H7 (cell line): Measurements from ENCODE around the gene EXOC3. TPM values are rescaled to one million over a fixed set of nuclear protein-coding genes. Genes with fewer than 3 reads are reported as not detected.
"Not testable (repeated sequence)": the region's sequence is repeated elsewhere in the genome, so short reads cannot be mapped to it uniquely, and the experiment has no call there.

ENCODE experiments used
- DNase-seq: peaks from one replicate; pipeline ENCODE4 v3.0.0; 2012
- H3K27me3 ChIP-seq: 2 replicates; pipeline ENCODE4 v1.6.0; 2011; ENCODE audit warnings: mild to moderate bottlenecking, low read length; ENCODE audit not compliant: control insufficient read depth, insufficient read depth
- H3K36me3 ChIP-seq: replicated peaks from 2 replicates; pipeline ENCODE4 v1.5.1; 2011; ENCODE audit warnings: low read length; ENCODE audit not compliant: control insufficient read depth, insufficient read depth
- H3K4me3 ChIP-seq: 2 replicates; pipeline ENCODE4 v1.5.1; 2011; ENCODE audit warnings: low read depth, mild to moderate bottlenecking, control low read depth, low read length, moderate library complexity; ENCODE audit not compliant: insufficient read depth
- total RNA-seq: library from RNA; depleted of rRNA; stranded (reverse); fragments of >200 nt; shearing (Covaris generic); gene quantifications from 2 replicates; pipeline ENCODE4 v1.2.3, GENCODE V29; 2014

The EXOC3 gene
- total RNA-seq, 1 experiment from 2014 or later, result 24.1 TPM

DNA sequence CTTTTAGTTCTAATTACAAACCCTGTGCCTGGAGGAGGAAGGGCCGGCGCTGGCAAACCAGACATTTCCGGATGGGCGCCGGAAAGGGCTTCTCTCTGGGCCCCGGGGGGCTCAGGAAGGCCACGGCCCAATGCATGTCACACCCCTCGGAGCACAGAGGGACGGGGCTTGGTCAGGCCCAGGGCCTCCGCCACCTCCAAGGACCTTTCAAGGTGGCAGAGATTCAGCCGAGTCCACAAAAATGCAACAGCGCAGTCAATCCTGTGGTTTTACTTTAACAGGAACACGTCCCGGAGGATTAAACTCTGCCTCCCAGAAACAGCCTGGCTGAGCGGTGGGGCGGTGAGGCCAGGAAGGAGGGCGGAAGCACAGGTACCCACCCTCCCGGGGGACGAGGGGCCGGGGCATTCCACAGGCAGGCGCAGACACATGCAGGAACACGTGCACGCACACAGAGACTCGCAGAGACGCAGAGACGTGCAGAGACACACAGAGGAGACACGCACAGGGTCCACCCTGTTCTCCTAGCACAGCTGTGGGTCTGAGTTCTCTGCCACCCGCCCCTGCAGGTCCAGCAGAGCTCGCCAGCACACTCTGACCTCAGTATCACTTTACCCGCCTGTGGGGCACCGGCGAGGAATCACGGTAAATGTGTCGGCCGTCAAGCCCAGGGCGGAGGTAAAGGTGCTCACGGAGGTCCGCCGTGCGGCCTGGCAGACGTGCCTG, 58.3 kb downstream of the EXOC3 start:
- H3K4me3 ChIP-seq, result no peak overlapping the region
- DNase-seq, result no peak
- H3K36me3 ChIP-seq, result no peaks in the 10 kb centered on the region
- H3K27me3 ChIP-seq, result peaks cover under 1% of the 10 kb centered on the region; the same call in 1 of the 2 replicates

DNA sequence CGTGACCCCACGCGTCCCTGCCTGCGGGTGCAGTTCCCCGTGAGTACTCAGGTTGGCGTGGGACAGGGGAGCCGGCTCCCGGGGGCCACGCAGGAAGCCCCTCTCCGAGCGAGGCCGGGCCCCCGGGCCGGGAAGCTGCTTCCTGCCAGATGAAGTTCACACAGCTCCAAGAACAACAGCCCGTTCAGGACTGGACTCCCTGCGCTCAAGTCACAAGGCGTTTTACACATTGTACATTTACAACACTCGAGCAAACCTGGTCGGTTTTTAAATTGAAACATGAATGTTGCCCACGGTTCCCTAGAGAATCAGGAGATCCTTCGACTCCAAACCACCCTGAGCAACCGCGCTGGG, 58.8 kb downstream of the EXOC3 start:
- H3K27me3 ChIP-seq, result no peaks in the 10 kb centered on the region
- no peak overlapping the region for H3K4me3 ChIP-seq
- DNase-seq, result no peak

DNA sequence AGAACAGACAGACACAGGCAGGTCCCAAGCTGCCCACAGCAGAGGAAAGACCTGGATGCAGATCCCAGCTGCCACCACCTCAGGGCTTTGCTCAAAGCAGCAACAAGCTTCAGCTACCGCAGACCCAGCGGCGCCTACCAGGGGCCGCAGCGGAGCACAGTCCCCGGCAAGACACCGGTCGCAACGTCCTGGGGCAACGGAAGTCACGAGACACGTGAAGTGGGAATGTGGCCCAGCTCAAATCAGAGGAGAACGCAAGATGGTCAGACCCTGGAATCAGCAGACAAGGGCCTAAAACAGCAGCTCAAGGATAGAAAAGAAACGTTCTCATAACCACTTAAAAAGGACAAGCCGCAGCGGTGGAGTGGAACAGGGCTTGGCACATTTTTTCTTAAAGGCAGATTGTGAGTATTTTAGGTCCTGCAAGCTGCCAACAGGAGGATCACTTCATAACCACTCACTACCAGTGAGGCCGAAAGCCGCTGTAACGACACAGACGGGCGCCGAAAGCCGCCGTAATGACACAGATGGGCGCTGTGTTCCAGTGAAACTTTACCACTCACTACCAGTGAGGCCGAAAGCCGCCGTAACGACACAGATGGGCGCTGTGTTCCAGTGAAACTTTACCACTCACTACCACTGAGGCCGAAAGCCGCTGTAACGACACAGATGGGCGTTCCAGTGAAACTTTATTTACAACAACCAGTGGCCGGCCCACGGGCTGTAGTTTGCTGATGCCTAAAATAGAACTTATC, 59.5 kb downstream of the EXOC3 start:
- DNase-seq, result no peak

More for the DNA sequence above, 58.8 kb downstream of the EXOC3 start:
- H3K36me3 ChIP-seq, result no peaks in the 10 kb centered on the region

DNA sequence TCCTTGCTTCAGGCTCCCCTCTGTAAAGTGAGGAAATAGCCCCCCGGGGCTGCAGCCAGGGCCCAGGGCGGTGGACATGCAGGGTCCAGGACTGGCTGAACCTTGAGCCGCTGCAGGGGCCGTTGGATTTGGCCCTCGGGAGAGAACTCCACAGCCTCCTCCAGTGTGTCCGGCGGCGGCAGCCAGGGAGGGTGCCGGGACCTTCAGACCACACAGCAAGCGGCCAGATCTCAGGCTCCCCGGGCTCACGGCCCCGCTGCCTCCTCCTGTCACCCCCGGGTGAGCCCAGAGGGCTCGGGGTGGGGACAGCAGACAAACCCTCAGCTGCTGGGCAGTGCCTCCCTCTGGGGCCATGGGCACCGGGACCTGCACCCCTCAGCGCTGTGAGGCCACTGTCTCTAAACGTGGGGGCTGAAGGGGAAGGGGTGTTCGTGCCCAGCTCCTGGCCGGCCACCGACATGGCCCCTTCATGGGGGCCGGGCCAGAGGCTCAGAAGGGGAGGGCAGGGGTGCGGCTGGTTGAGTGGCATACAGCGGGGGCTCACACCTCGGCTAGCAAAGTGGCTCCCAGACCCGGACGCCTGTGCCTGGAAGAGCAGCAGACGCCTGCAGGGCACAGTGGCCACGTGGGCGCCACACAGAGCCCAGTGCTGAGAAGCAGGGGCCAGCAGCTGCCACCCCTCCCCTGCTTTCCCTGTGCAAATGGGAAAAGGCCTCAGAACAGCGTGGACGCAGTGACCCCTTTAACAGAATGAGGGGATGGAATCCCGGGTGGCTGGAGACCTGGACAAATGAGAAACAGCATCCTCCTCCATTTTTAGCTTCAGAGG, 61.6 kb downstream of the EXOC3 start:
- DNase-seq, result no peak
- Histone ChIP-seq H3K36me3 (no peaks in the 10 kb centered on the region), H3K4me3 (no peak overlapping the region), H3K27me3 (no peaks in the 10 kb centered on the region)

More for the DNA sequence above, 59.5 kb downstream of the EXOC3 start:
- Histone ChIP-seq H3K27me3 (no peaks in the 10 kb centered on the region), H3K36me3 (no peaks in the 10 kb centered on the region), H3K4me3 (no peak overlapping the region)

DNA sequence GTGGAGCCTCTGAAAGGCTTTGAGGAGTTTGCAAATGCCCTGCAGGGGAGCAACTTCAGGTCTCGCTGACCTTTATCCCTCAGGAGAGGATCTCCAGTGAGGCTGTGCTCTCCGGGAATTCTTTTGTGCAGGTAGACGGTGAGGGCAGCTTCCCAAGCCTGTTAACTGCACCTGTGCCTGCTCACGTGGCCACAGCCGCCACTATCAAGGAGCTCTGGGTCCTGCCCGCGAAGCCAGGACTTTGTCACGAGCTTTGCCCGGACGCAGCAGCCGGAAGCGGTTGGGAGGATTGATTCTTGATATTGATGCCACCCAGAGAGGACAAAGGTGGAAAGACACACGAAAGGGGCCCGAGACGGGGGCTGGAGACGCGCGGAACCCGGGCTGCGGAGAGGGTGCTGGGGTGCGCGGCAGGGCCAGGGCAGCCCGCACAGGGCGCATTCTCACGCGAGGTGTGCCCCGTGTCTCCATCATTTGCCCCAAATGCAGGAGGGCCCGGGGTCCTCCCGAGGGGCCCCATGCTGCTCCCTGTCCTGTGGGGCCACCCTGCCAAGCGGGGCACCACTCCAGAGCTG, 63.1 kb downstream of the EXOC3 start:
- H3K4me3 ChIP-seq, result no peak overlapping the region
- no peaks in the 10 kb centered on the region for H3K27me3 ChIP-seq
- no peaks in the 10 kb centered on the region for H3K36me3 ChIP-seq
- peak; percentile 83 for DNase-seq

DNA sequence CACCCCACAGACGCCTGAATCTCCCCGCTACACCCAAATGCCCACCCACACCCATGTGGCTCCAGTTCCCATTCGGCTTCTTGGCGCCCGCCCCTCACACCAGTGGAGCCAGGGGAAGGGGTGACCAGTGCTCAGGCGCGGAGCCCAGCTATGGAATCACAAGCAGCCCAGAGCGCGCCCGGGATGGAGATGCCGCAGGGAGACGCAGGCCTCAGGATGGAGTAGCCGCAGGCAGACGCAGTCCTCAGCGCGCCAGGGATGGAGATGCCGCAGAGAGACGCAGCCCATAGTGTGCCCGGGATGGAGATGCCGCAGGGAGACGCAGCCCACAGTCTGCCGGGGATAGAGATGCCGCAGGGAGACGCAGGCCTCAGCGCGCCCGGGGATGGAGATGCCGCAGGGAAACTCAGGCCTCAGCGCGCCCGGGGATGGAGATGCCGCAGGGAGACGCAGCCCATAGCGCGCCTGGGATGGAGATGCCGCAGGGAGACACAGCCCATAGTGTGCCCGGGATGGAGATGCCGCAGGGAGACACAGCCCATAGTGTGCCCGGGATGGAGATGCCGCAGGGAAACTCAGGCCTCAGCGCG, 65.1 kb downstream of the EXOC3 start:
- not testable (repeated sequence) for H3K4me3 ChIP-seq, H3K27me3 ChIP-seq, DNase-seq, H3K36me3 ChIP-seq

DNA sequence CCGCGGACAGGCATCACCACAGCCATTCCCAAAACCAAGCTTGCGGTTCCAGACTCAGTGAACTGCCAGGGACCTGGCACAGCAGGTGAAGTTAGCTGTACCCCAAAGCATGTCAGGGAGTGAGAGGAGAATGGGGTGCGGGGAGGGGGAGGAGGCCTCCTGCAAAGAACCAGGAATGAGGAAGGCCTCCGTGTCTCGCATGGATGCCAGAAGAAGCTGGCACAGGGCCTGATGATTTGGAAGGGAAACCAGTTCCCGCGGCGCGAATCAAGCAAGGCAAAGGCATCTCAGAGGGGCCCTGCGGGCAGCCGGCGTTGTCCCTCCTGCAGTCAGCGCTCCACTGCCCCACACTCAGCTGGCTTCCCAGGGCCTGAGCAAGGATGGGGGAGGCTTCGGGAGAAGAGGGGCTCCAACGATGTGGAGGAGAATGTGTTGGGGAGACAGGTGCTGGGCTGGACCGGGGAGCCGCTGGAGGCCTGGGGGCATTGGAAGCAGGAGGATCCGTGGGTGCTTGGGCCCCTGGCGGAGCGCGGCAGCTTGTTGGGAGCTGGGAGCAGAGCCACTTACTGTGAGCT, 66.7 kb downstream of the EXOC3 start:
- Histone ChIP-seq H3K4me3 (no peak overlapping the region), H3K36me3 (no peaks in the 10 kb centered on the region), H3K27me3 (no peaks in the 10 kb centered on the region)
- no peak for DNase-seq

DNA sequence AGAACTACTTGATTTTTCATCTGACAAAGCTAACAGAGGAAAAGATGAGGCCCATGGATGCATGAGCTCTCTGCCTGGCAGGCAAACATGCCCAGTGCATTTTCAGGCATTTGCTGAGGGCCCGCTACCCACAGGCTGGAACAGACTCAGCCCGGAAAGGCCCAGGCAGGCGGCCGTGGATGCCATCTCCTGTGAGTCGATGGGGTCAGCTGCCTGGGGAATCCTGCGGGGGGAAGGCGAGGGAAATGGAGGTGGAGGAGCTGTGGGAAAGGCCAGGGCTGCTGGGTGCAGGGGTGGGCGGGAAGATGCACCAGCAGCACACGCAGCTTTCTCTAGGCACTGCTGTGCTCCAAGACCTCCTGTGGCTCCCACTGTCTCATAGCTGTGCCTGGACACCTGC, 67.5 kb downstream of the EXOC3 start:
- Histone ChIP-seq H3K27me3 (no peaks in the 10 kb centered on the region), H3K36me3 (no peaks in the 10 kb centered on the region), H3K4me3 (no peak overlapping the region)
- DNase-seq, result no peak

DNA sequence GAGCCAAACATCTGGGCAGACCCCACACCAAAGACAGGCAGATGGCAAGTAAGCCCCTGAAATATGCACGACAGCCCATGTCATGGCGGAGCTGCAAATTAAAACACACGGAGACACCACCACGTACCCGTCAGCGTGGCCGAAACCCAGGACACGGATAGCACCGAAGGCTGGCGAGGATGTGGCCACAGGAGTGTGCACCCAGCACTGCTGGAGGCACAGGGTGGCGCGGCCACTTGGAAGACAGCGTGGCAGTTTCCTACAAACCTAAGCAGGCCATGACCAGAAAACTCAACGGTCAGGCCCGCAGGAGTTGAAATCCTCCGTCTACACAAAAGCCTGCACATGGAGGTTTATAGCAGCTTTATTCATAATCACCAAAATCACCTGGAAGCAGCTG, 68.5 kb downstream of the EXOC3 start:
- no peak for DNase-seq
- no peaks in the 10 kb centered on the region for H3K27me3 ChIP-seq
- no peaks in the 10 kb centered on the region for H3K36me3 ChIP-seq
- H3K4me3 ChIP-seq, result no peak overlapping the region

DNA sequence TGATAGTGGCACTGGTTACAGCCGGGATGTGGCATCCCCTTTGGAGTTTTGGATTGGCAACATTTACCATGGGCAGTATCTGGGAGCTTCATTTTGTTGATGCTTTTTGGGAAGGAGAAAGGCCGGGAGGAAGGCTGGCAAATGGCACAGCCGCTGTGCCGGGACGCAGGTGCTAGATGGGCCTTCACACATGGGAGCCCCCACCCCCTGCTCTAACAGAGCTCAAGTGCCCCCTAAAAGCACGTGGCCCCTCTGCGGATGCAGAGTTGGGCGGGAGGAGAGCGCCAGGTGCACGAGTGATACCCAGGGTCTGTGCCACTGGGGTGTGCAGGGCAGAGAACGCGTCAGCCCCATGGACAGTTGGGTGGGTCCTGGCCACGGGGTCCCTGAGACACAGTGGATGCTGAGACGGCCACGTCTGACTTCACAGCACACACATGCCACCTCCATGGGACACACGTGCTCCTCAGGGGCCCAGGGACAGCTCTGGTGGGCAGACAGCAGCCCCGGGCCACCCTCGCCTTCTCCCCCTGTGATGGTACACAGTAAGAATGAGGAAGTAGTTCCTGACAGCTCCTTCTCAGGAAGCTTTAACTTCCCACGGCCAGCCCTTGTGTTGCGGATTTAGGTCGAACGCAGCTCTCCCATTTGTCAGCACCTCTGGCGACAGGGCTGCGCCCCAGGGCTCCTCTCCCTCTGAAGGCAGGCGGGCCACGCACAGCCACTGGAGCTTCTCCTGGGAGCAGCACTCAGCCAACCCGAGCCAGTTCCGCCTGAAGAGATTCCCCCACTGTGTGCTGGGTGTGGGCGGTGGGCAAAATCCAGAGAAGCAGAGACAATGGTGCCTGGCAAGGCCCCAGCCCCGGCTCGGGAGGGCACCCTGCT, 70.5 kb downstream of the EXOC3 start:
- H3K27me3 ChIP-seq, result no peaks in the 10 kb centered on the region
- no peak overlapping the region for H3K4me3 ChIP-seq
- DNase-seq, result no peak
- H3K36me3 ChIP-seq, result no peaks in the 10 kb centered on the region

DNA sequence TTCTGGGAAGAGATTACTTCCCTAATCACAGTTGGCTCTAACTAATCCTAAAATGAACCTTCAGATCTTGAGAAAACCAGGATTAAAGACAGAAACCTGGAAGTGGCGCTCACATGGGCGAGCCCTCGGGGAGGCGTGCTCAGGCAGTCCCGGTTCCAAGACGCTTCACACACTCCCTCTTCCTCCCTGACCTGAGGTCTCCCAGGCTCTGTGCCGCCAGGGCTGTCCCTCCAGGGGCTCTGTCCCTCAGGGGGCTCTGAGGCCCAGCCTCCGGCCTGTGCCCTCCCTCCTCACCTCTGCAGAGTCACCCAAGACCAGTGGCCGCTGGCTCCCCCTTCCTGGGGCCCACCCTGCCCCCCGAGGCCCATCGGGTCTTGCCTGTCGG, 71.1 kb downstream of the EXOC3 start:
- Histone ChIP-seq H3K4me3 (no peak overlapping the region), H3K36me3 (no peaks in the 10 kb centered on the region), H3K27me3 (no peaks in the 10 kb centered on the region)
- DNase-seq, result no peak

DNA sequence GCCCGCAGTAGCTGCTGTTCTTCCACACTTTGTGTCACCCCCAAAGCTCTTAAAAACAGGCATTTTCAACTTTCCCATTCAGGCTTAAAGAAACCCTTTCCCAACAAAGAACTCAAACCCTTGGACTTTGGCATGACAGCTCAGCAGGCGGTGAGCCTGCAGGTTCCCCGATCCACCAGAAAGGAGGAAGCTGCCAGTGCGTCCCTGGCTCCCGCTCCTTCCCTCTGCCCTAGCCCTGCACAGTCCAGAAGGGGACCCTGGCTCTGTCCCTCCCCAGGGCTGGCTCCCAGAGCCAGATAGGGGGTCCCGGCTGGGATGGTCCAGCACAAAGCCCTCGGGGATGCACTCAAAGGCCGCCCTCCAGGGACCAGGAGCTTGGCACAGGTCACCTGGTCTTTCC, 71.7 kb downstream of the EXOC3 start:
- no peaks in the 10 kb centered on the region for H3K36me3 ChIP-seq
- no peak overlapping the region for H3K4me3 ChIP-seq
- DNase-seq, result no peak
- no peaks in the 10 kb centered on the region for H3K27me3 ChIP-seq

DNA sequence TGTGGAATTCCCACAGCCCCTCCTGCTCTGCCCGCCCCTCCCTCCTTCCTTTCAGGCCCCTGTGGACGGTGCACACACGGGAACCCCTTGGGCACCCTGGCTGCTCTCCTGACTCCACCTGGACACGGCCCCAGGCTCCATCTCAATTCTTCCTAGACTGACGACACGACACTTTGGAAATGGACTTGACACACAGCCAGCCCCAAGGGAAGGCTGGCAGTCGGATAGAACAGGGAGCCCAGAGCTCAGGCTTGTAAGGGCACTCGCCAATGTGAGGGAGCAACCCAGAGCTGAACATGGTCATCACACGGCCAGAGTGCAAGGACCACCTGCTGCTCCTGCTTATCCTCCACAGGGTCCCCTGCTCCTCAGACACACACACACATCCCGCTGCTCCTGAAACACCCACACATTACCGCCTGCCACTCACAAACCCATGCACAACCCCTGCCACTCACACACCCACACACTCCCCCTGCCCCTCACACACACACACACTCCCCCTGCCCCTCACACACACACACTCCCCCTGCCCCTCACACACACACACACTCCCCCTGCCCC, 72.4 kb downstream of the EXOC3 start:
- no peak for DNase-seq
- Histone ChIP-seq H3K36me3 (no peaks in the 10 kb centered on the region), H3K4me3 (no peak overlapping the region), H3K27me3 (no peaks in the 10 kb centered on the region)
